Measurements from ENCODE around the gene HDAC7. TPM values are rescaled to one million over a fixed set of nuclear protein-coding genes. Genes with fewer than 3 reads are reported as not detected.

Gene HDAC7
- total RNA-seq, 3 donors from 2014 or later (not counting 1 experiment from before 2014, with no cell fraction given), result 141 to 235 (median 147) TPM

DNA sequence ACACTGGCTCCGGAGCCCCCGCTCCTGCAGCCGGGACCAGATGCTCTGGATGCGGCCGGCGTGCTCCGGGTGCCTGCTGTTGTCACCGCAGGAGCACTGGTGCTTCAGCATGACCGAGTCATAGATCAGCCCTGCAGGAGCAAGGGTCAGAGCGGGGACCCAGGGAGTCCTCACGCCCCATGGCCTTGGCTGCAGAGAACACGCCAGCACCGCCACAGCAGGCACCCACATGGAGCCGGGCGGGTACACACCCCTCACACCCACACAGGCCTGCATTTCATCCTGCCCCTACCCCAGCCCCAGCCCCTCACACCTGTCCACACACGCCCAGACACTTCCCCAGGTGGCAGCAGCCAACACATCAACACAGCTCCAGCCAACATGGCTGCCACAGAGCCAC is 27.8 kb downstream of the HDAC7 start:
- 93% methylated on average over 16 of the region's 16 CpGs for WGBS (ENCODE audit: insufficient coverage)
- TF ChIP-seq CTCF (IDR thresholded peaks at IDR 0.05), result no peak
- DNase-seq, result no peak
- Histone ChIP-seq H3K36me3 (ENCODE audit: control insufficient read depth, insufficient read depth, low read length) (peaks cover 92% of the 10 kb centered on the region), H3K27me3 (ENCODE audit: control insufficient read depth, insufficient read depth, low read length) (no peaks in the 10 kb centered on the region), H3K27ac (ENCODE audit: low read length) (no peak overlapping the region), H3K4me1 (ENCODE audit: control insufficient read depth, insufficient read depth, low read length) (no peaks in the 10 kb centered on the region), H3K9me3 (ENCODE audit: control insufficient read depth, insufficient read depth, low read length) (no peaks in the 10 kb centered on the region), H3K4me3 (ENCODE audit: low read length) (no peak overlapping the region)
- Mint-ChIP-seq H3K4me1 (no peaks in the 10 kb centered on the region), H3K4me3 (no peak overlapping the region), H3K27me3 (ENCODE audit: low read depth in 2 of 2) (no peaks in the 10 kb centered on the region), H3K27ac (no peak overlapping the region), H3K36me3 (peaks cover 14% of the 10 kb centered on the region), H3K9me3 (no peaks in the 10 kb centered on the region)
- intact Hi-C loops (cut with micrococcal nuclease), result no loop called here
- no peak for ATAC-seq

DNA sequence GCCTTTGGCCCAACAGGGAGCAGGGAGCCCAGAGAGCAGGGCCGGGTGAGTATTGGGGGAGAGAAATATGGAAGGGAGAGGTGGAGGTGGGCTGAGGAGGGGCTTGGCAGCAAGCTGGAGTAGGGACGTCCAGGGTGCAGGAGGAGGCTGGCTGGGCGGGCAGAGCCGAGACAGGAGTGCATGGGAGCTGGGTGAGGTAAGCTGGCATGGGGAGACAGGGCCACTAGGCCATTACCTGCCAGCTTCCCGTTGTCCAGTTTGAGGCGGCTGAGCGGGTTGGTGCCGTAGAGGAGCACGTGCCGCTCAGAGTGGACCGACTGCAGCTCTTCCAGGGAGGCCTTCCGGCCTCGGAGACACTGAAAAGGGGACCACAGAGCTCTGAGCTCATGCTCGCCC is 28.4 kb downstream of the HDAC7 start:
- no peaks in the 10 kb centered on the region for H3K27me3 ChIP-seq (ENCODE audit: control insufficient read depth, insufficient read depth, low read length)
- no peak overlapping the region for H3K27ac ChIP-seq (ENCODE audit: low read length)
- Mint-ChIP-seq H3K27me3 (ENCODE audit: low read depth in 2 of 2) (no peaks in the 10 kb centered on the region), H3K27ac (peak overlapping the region in 1 of 2 donors; percentile 31), H3K9me3 (no peaks in the 10 kb centered on the region), H3K4me3 (no peak overlapping the region), H3K36me3 (peaks cover 14% of the 10 kb centered on the region), H3K4me1 (no peaks in the 10 kb centered on the region)
- intact Hi-C loops (cut with micrococcal nuclease), result no loop called here
- no peak for TF ChIP-seq CTCF (IDR thresholded peaks at IDR 0.05)
- WGBS (ENCODE audit: insufficient coverage), result 97% methylated on average over 14 of the region's 14 CpGs
- DNase-seq (no peak), ATAC-seq (no peak)
- peaks cover 93% of the 10 kb centered on the region for H3K36me3 ChIP-seq (ENCODE audit: control insufficient read depth, insufficient read depth, low read length)
- no peak overlapping the region for H3K4me3 ChIP-seq (ENCODE audit: low read length)
- no peaks in the 10 kb centered on the region for H3K4me1 ChIP-seq (ENCODE audit: control insufficient read depth, insufficient read depth, low read length)
- no peaks in the 10 kb centered on the region for H3K9me3 ChIP-seq (ENCODE audit: control insufficient read depth, insufficient read depth, low read length)

GRCh38 chr12:47790676-47791350 is 28.9 kb downstream of the HDAC7 start:
- H3K27ac Mint-ChIP-seq, result peak overlapping the region in 1 of 2 donors; percentile 31
- H3K27me3 Mint-ChIP-seq (ENCODE audit: low read depth in 2 of 2), result no peaks in the 10 kb centered on the region

More at GRCh38 chr12:47790676-47791350, 28.9 kb downstream of the HDAC7 start:
- H3K27ac ChIP-seq (ENCODE audit: low read length), result no peak overlapping the region
- ATAC-seq, result no peak
- intact Hi-C loops (cut with micrococcal nuclease), result no loop called here
- DNase-seq, result no peak
- H3K4me1 ChIP-seq (ENCODE audit: control insufficient read depth, insufficient read depth, low read length), result no peaks in the 10 kb centered on the region
- no peak for TF ChIP-seq CTCF (IDR thresholded peaks at IDR 0.05)
- WGBS (ENCODE audit: insufficient coverage), result 94% methylated on average over 20 of the region's 20 CpGs
- H3K4me3 Mint-ChIP-seq, result no peak overlapping the region
- no peaks in the 10 kb centered on the region for H3K9me3 ChIP-seq (ENCODE audit: control insufficient read depth, insufficient read depth, low read length)
- H3K9me3 Mint-ChIP-seq, result no peaks in the 10 kb centered on the region
- peaks cover 93% of the 10 kb centered on the region for H3K36me3 ChIP-seq (ENCODE audit: control insufficient read depth, insufficient read depth, low read length)
- no peaks in the 10 kb centered on the region for H3K4me1 Mint-ChIP-seq
- no peak overlapping the region for H3K4me3 ChIP-seq (ENCODE audit: low read length)
- peaks cover 14% of the 10 kb centered on the region for H3K36me3 Mint-ChIP-seq
- H3K27me3 ChIP-seq (ENCODE audit: control insufficient read depth, insufficient read depth, low read length), result no peaks in the 10 kb centered on the region

All from natural killer cell (primary cell).